NCI-H2171 (cell line): ENCODE measurements around the gene RPS6KA4.

Experiments used
- DNase-seq: peaks from one replicate; lab custom pipeline; 2025; lab: John Stamatoyannopoulos, UW

Gene RPS6KA4

DNA sequence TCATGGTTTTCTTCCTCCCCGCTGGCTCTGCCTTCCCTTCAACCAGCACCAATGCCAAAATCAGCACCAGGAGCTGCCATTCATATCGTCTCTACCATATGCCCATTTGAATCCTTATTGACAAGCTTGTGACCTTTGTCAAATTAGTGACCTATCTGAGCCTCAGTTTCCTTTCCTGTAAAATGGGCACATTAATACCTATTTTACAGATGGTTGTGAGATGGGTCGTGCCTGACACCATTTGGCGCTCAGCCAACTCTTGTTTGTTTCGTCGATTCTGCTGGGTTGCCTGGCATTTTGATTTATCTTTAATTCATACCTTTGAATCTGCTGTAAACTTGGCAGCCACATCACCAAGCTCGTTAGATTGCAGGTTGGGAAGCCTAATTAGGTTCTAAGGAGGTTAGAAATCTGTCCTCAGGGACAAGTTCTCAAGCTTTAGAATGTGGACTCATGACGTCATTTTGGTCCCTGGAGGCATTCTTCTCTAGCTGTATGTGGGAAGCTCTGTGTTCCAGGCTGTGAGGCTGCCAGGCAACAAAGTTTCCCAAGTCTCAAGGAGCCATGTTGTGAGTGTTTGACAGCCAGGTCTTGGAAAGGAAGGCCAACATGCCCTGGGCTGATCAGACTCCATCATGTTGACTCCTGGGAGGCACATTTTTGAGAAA, 61.0 kb downstream of the RPS6KA4 start:
- peak; percentile 81 for DNase-seq
